GM12865 (cell line): ENCODE results near the gene MROH8.
"Not testable (repeated sequence)": the region's sequence is repeated elsewhere in the genome, so short reads cannot be mapped to it uniquely, and the experiment has no call there.

Source experiments
- DNase-seq: peaks from one replicate; pipeline ENCODE4 v3.0.0; 2010; ENCODE audit warnings: low read depth
- H3K4me3 ChIP-seq: 2 replicates; pipeline ENCODE4 v1.5.1; 2011; ENCODE audit warnings: mild to moderate bottlenecking, low read depth, low read length, control low read depth
- TF ChIP-seq, protein P1 (sequence below): IDR thresholded peaks from 2 replicates; pipeline ENCODE4 v1.5.1; 2011; ENCODE audit warnings: low read length, control low read depth, low read depth, inconsistent platforms; ENCODE audit not compliant: insufficient read depth; ENCODE audit errors: missing control alignments

Gene MROH8

DNA sequence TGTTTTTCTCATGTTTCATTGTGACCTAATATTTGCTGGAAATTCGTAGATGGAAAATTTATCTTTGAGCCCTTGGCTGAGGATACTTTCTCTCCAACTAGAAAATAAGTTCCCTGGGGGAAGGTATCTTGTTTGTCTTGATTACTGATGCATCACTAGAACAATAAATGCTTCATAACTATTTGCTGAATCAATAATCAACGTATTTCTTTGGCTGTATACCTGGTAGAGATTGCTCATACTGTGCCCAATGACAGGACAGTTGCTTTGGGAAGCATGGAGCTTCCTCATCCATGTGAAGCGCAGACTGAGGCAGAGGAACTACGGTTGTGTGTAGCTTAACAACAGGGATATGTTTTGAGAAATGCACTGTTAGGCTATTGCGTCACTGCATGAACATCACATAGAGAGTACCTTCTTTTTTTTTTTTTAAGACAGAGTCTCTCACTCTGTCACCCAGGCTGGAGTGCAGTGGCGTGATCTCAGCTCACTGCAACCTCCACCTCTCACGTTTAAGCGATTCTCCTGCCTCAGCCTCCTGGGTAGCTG, 34.4 kb downstream of the MROH8 start:
- TF ChIP-seq, protein P1, sequence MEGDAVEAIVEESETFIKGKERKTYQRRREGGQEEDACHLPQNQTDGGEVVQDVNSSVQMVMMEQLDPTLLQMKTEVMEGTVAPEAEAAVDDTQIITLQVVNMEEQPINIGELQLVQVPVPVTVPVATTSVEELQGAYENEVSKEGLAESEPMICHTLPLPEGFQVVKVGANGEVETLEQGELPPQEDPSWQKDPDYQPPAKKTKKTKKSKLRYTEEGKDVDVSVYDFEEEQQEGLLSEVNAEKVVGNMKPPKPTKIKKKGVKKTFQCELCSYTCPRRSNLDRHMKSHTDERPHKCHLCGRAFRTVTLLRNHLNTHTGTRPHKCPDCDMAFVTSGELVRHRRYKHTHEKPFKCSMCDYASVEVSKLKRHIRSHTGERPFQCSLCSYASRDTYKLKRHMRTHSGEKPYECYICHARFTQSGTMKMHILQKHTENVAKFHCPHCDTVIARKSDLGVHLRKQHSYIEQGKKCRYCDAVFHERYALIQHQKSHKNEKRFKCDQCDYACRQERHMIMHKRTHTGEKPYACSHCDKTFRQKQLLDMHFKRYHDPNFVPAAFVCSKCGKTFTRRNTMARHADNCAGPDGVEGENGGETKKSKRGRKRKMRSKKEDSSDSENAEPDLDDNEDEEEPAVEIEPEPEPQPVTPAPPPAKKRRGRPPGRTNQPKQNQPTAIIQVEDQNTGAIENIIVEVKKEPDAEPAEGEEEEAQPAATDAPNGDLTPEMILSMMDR = no peak
- no peak overlapping the region for H3K4me3 ChIP-seq
- DNase-seq = no peak

DNA sequence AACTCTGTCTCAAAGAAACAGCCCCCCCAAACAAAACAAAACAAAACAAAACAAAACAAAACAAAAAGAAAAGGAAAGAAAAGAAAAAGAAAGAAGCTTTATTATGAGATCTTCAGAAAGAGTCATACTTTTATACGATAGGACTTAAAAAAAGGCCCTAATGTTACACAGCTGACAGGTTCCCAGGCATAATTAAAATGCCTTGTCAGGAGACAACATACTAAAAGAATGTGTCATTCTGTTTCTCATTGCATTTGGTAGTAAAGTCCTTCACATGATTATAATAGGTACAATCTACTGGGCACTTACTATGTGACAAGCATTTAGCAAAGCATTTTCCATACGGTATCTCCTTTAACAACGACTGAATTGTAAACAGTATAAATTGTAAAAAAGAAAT, 36.6 kb downstream of the MROH8 start:
- DNase-seq = no peak
- H3K4me3 ChIP-seq = no peak overlapping the region
- TF ChIP-seq, protein P1 = no peak

DNA sequence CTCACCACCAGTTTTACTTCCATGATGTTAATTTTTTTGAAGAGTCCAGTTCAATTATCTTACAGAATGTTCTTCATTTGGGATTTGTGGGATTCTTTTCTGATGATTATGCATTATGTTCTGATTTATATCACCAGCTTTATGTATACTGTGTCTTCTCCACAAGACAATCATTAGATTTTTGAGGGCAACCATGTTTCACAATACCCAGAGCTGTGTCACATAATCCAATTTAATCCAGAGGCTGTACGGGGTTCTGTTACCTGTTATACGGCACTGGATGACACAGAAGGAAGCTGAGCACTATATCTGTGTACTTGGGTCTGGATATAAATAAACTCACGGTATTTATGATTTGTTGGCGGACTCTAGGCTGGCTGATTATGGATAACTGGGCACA, 41.8 kb downstream of the MROH8 start:
- TF ChIP-seq, protein P1 = no peak
- DNase-seq = no peak
- no peak overlapping the region for H3K4me3 ChIP-seq

DNA sequence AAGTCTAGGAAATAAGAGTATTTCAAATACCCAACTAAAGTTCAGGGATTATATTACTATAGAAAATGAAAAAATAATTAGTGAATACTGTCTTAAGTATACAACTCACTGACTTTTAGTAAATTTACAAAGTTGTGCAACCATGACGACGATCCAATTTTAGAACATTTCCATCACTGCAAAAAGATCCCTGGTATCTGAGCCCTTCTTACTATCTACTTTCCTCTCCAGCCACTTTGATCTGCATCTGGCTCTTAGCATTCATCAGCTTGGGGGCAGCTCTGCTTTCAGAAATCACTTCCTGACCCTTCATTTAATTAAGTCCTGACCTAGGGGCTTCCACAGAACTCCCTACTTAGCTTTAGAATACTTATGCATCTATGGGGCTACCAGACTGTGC, 45.4 kb downstream of the MROH8 start:
- H3K4me3 ChIP-seq = no peak overlapping the region
- DNase-seq = no peak
- TF ChIP-seq, protein P1 = no peak

DNA sequence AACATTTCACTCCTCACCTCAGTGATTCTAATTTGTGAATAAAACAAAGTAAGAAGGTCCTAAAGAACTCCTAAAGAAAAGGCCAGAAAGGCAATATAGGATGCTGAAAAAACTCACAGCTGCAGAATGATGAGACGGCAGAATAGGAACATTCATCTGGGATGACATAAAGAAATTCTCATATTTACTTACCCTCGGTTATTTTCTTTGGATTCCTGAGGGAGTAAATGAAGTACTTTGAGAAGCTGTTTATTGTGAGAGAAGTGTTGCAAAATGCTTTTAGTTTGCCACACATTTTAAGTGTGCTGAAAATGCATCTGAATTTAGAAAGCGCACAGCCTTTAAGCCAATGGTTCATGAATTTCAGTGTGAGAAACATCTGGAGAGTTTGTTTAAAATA, 47.9 kb downstream of the MROH8 start:
- TF ChIP-seq, protein P1 = no peak
- H3K4me3 ChIP-seq = no peak overlapping the region

DNA sequence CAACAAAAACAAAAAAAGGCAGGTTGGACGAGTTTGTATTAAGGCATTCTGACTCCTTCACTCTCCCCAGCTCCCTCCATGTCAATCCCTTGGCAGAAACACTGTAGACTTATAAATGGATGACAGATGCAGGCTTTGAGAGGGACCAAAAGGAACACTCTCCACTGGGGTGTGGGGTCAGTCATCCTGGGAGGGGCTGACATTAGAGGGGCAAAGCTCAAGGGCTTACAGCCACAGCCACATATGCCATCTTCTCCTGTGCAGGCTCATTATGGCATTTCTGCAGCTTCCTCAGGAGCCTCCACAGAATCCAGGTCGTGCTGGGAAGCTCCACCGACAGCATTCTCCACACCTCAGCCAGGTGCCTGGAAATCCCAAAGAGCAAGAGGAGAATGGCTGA, 50.5 kb downstream of the MROH8 start:
- TF ChIP-seq, protein P1 = no peak
- DNase-seq = no peak
- H3K4me3 ChIP-seq = no peak overlapping the region

More for the DNA sequence above, 47.9 kb downstream of the MROH8 start:
- no peak for DNase-seq

DNA sequence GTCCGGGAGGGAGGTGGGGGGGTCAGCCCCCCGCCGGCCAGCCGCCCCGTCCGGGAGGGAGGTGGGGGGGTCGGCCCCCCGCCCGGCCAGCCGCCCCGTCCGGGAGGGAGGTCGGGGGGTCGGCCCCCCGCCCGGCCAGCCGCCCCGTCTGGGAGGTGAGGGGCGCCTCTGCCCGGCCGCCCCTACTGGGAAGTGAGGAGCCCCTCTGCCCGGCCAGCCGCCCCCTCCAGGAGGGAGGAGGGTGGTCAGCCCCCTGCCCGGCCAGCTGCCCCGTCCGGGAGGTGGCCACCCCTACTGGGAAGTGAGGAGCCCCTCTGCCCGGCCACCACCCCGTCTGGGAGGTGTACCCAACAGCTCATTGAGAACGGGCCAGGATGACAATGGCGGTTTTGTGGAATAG, 53.1 kb downstream of the MROH8 start:
- H3K4me3 ChIP-seq, DNase-seq: not testable (repeated sequence)
